HCT116 (cell line): Measurements from ENCODE around the gene HIBADH. TPM values are rescaled to one million over a fixed set of nuclear protein-coding genes. Genes with fewer than 3 reads are reported as not detected.

Experiments used
- ATAC-seq: fragments of 200-7000 bp; cut with Tn5 transposase; 2 replicates; pipeline ENCODE4 v1.9.1; 2020; ENCODE audit warnings: mild to moderate bottlenecking, moderate library complexity
- BruUV-seq: library from RNA; stranded (reverse); fragments of 400-500 nt; replicated peaks from 2 replicates; lab custom pipeline; 2021; lab: Mats Ljungman, UMichigan
- CTCF ChIA-PET: fragments of 300-600 bp; sonication (Branson Sonifier 250); formaldehyde crosslinking; loops from one replicate; lab custom pipeline; 2021; ENCODE audit warnings: antibody characterized with exemption; lab: Charles Lee
- POLR2A ChIA-PET: fragments of 300-600, 350-600 bp; sonication (Branson Sonifier 250); formaldehyde crosslinking; loops from one replicate; lab custom pipeline; 2021; ENCODE audit warnings: antibody characterized with exemption; lab: Charles Lee
- RAD21 ChIA-PET, 2 experiments: fragments of 300-600 bp; sonication (Branson Sonifier 250); formaldehyde crosslinking; loops; one replicate each; lab custom pipeline; 2023; ENCODE audit warnings: low total read pairs in 2 of 2; ENCODE audit not compliant: uncharacterized antibody in 2 of 2, unreplicated experiment in 2 of 2, low non-redundant PET in 1 of 2; lab: Charles Lee
- DNase-seq: peaks from one replicate; pipeline ENCODE4 v3.0.0-alpha.2; 2010; ENCODE audit warnings: low read depth, low spot score
- H2AFZ ChIP-seq: fragments of 200-600 bp; shearing (Covaris generic), sonication (generic); 2 replicates; pipeline ENCODE4 v1.6.1; 2017; ENCODE audit warnings: low read depth, mixed run types, mixed read lengths, antibody characterized with exemption, low read length; ENCODE audit not compliant: poor library complexity, severe bottlenecking
- H3K27ac ChIP-seq: 2 replicates; pipeline ENCODE4 v1.5.1; 2012; ENCODE audit warnings: low read depth, low read length
- H3K27me3 ChIP-seq: fragments of 200-600 bp; sonication (generic); 2 replicates; pipeline ENCODE4 v1.6.1; 2016; ENCODE audit warnings: mixed run types, low read length, mixed read lengths; ENCODE audit not compliant: insufficient read depth
- H3K36me3 ChIP-seq, 2 experiments: fragments of 200-500 bp in 1 of 2; fragments of 200-600 bp in 1 of 2; sonication (Bioruptor generic) in 1 of 2; sonication (generic) in 1 of 2; 2 replicates each; pipeline versions ENCODE4 v1.5.1 to v1.6.1; 2014 to 2016; ENCODE audit warnings: low read length in 2 of 2, inconsistent platforms in 1 of 2, mixed read lengths in 1 of 2, mixed run types in 1 of 2; ENCODE audit not compliant: insufficient read depth in 2 of 2, control insufficient read depth in 1 of 2
- H3K4me1 ChIP-seq, 2 experiments: fragments of 200-600 bp in 1 of 2; sonication (generic) in 1 of 2; 2 replicates each; pipeline versions ENCODE4 v1.5.1 to v1.6.1; 2012 to 2017; ENCODE audit warnings: low read length in 2 of 2, inconsistent platforms in 1 of 2, mild to moderate bottlenecking in 1 of 2, mixed read lengths in 1 of 2, mixed run types in 1 of 2, moderate library complexity in 1 of 2; ENCODE audit not compliant: insufficient read depth in 2 of 2, control insufficient read depth in 1 of 2
- H3K4me2 ChIP-seq: fragments of 200-600 bp; sonication (generic); 2 replicates; pipeline ENCODE4 v1.6.1; 2017; ENCODE audit warnings: mixed run types, low read length, mixed read lengths
- H3K4me3 ChIP-seq, 2 experiments: fragments of 200-600 bp in 1 of 2; sonication (generic) in 1 of 2; replicated peaks in 1 of 2; 2 replicates each; pipeline ENCODE4 v1.5.1; 2011 to 2016; ENCODE audit warnings: low read length in 2 of 2, control low read depth in 1 of 2, low read depth in 1 of 2, mild to moderate bottlenecking in 1 of 2, mixed read lengths in 1 of 2, mixed run types in 1 of 2
- H3K79me2 ChIP-seq: fragments of 200-600 bp; sonication (generic); 2 replicates; pipeline ENCODE4 v1.6.1; 2017; ENCODE audit warnings: mild to moderate bottlenecking, mixed run types, low read length, moderate library complexity, mixed read lengths; ENCODE audit not compliant: insufficient read depth
- H3K9ac ChIP-seq: fragments of 200-600 bp; sonication (generic); 2 replicates; pipeline ENCODE4 v1.6.1; 2016; ENCODE audit warnings: low read length, mixed read lengths
- H3K9me2 ChIP-seq: fragments of 200-600 bp; sonication (generic), shearing (Covaris generic); 2 replicates; pipeline ENCODE4 v1.6.1; 2017; ENCODE audit warnings: mixed run types, mild to moderate bottlenecking, moderate library complexity; ENCODE audit not compliant: insufficient read depth
- H3K9me3 ChIP-seq, 2 experiments: fragments of 200-500 bp in 1 of 2; fragments of 200-600 bp in 1 of 2; sonication (Bioruptor generic) in 1 of 2; sonication (generic) in 1 of 2; 2 replicates each; pipeline ENCODE4 v1.6.1; 2014 to 2017; ENCODE audit warnings: low read length in 2 of 2, mixed read lengths in 2 of 2, inconsistent platforms in 1 of 2, low read depth in 1 of 2, mild to moderate bottlenecking in 1 of 2, mixed run types in 1 of 2, moderate library complexity in 1 of 2; ENCODE audit not compliant: control insufficient read depth in 1 of 2, insufficient read depth in 1 of 2
- H4K20me1 ChIP-seq: fragments of 200-600 bp; sonication (generic), shearing (Covaris generic); 2 replicates; pipeline ENCODE4 v1.6.1; 2017; ENCODE audit warnings: mixed run types, mild to moderate bottlenecking, moderate library complexity; ENCODE audit not compliant: insufficient read depth
- ATF3 ChIP-seq: IDR thresholded peaks from 2 replicates; pipeline ENCODE4 v1.6.1; 2012
- CBX3 ChIP-seq: IDR thresholded peaks from 2 replicates; pipeline ENCODE4 v1.6.1; 2012; ENCODE audit warnings: low read depth
- CEBPB ChIP-seq: IDR thresholded peaks from 2 replicates; pipeline ENCODE4 v1.6.1; 2012; ENCODE audit warnings: low read depth
- EGR1 ChIP-seq: IDR thresholded peaks from 2 replicates; pipeline ENCODE4 v1.6.1; 2012; ENCODE audit warnings: low read depth
- ELF1 ChIP-seq: IDR thresholded peaks from 2 replicates; pipeline ENCODE4 v1.6.1; 2012; ENCODE audit warnings: low read depth, borderline replicate concordance
- EZH2 ChIP-seq: fragments of 200-600 bp; sonication (generic); IDR thresholded peaks from 2 replicates; pipeline ENCODE4 v1.6.1; 2017; ENCODE audit warnings: antibody characterized with exemption, mixed run types
- EZH2phosphoT487 ChIP-seq: fragments of 200-600 bp; IDR thresholded peaks from 2 replicates; pipeline ENCODE4 v1.6.1; 2018; ENCODE audit warnings: antibody characterized with exemption, borderline replicate concordance
- FOSL1 ChIP-seq: IDR thresholded peaks from 2 replicates; pipeline ENCODE4 v1.6.1; 2012; ENCODE audit warnings: low read depth
- JUND ChIP-seq: IDR thresholded peaks from 2 replicates; pipeline ENCODE4 v1.6.1; 2012
- MAX ChIP-seq: IDR thresholded peaks from 2 replicates; pipeline ENCODE4 v1.6.1; 2012
- SP1 ChIP-seq: IDR thresholded peaks from 2 replicates; pipeline ENCODE4 v1.6.1; 2012; ENCODE audit warnings: low read depth
- SRF ChIP-seq: IDR thresholded peaks from 2 replicates; pipeline ENCODE4 v1.6.1; 2012; ENCODE audit warnings: low read depth
- TCF7L2 ChIP-seq: IDR thresholded peaks from 2 replicates; pipeline ENCODE4 v1.7.0; 2011; ENCODE audit warnings: borderline replicate concordance, inconsistent platforms; ENCODE audit not compliant: insufficient read depth, insufficient read length; ENCODE audit errors: extremely low read depth
- ZBTB33 ChIP-seq: IDR thresholded peaks from 2 replicates; pipeline ENCODE4 v1.6.1; 2011; ENCODE audit warnings: mild to moderate bottlenecking, low read length, moderate library complexity; ENCODE audit not compliant: insufficient replicate concordance; ENCODE audit errors: extremely low read depth
- ZFX ChIP-seq: fragments of 450-650 bp; IDR thresholded peaks from 2 replicates; pipeline ENCODE4 v1.6.1; 2017
- ZNF274 ChIP-seq: fragments of 200-500 bp; sonication (Bioruptor generic); IDR thresholded peaks from 2 replicates; pipeline ENCODE4 v1.6.1; 2014; ENCODE audit warnings: mild to moderate bottlenecking, low read depth, low read length, inconsistent platforms
- intact Hi-C: fragments of 100-400 bp; cut with micrococcal nuclease; formaldehyde crosslinking; loops from 2 replicates; pipeline ENCODE4 v1.10.0; 2022
- total RNA-seq: library from RNA; stranded (reverse); gene quantifications from one replicate; pipeline ENCODE4 v1.2.1, GENCODE V29; 2021; ENCODE audit not compliant: unreplicated experiment

The HIBADH gene
- total RNA-seq, 1 experiment from 2014 or later: 32.4 TPM

- no peak overlapping the region for H3K4me3 ChIP-seq
- CTCF ChIA-PET: no interaction called here
- TF ChIP-seq ATF3 (no peak), ELF1 (no peak), EGR1 (no peak), CBX3 (no peak), ZFX (no peak), SRF (no peak), JUND (no peak), MAX (no peak), ZBTB33 (no peak)
- TF ChIP-seq, all 23 proteins: peak for 0
- DNase-seq: no peak
- Histone ChIP-seq H2AFZ (no peak overlapping the region), H3K9ac (no peak overlapping the region), H3K9me2 (no peaks in the 10 kb centered on the region), H3K36me3 (no peaks in the 10 kb centered on the region), H3K27ac (no peak overlapping the region), H3K27me3 (no peaks in the 10 kb centered on the region), H3K4me1 (peaks cover 0 to 5% of the 10 kb centered on the region in 2 experiments; a peak in 1 of 4 replicates), H4K20me1 (no peaks in the 10 kb centered on the region), H3K9me3 (no peaks in the 10 kb centered on the region), H3K4me2 (no peak overlapping the region), H3K79me2 (no peaks in the 10 kb centered on the region)
- intact Hi-C loops: no loop called here
- ChIA-PET POLR2A (no interaction called here), RAD21 (no interaction called here)
- BruUV-seq: no TSS peak
- no peak for ATAC-seq
Measured at GRCh38 chr7:27670177-27670576, 7.5 kb upstream of the HIBADH start.

- peaks cover 14 to 22% of the 10 kb centered on the region in 2 experiments for H3K4me1 ChIP-seq
- H3K9me3 ChIP-seq: no peaks in the 10 kb centered on the region
- H3K4me2 ChIP-seq: no peak overlapping the region
- intact Hi-C loops: no loop called here
- CTCF ChIA-PET: no interaction called here
- no peak overlapping the region for H3K27ac ChIP-seq
- DNase-seq: no peak
- no peaks in the 10 kb centered on the region for H3K9me2 ChIP-seq
- H3K36me3 ChIP-seq: no peaks in the 10 kb centered on the region
- no peak overlapping the region for H2AFZ ChIP-seq
- POLR2A ChIA-PET: no interaction called here
- no peaks in the 10 kb centered on the region for H4K20me1 ChIP-seq
- TF ChIP-seq ZNF274 (no peak), ELF1 (no peak), ZBTB33 (no peak), TCF7L2 (no peak), CEBPB (no peak), ATF3 (no peak), EZH2phosphoT487 (no peak), FOSL1 (no peak), ZFX (no peak), EZH2 (no peak), SP1 (no peak)
- peaks cover 11% of the 10 kb centered on the region for H3K79me2 ChIP-seq
- H3K4me3 ChIP-seq: no peak overlapping the region
- BruUV-seq: no TSS peak
- H3K9ac ChIP-seq: no peak overlapping the region
- H3K27me3 ChIP-seq: no peaks in the 10 kb centered on the region
- no peak for ATAC-seq
- RAD21 ChIA-PET: no interaction called here
Measured at GRCh38 chr7:27665531-27665930, 2.8 kb upstream of the HIBADH start.
